OCI-LY1 (cell line): Measurements from ENCODE around the gene ATP6V0E1.

Experiments
- H2AFZ ChIP-seq: fragments of 200-600 bp; sonication (generic), shearing (Covaris generic); 2 replicates; pipeline ENCODE4 v1.6.0; 2014; ENCODE audit warnings: antibody characterized with exemption, mild to moderate bottlenecking, low read length
- H3F3A ChIP-seq: fragments of 200-600 bp; sonication (generic), shearing (Covaris generic); 2 replicates; pipeline ENCODE4 v1.6.0; 2014; ENCODE audit warnings: mild to moderate bottlenecking, antibody characterized with exemption, low read length, moderate library complexity; ENCODE audit not compliant: insufficient read depth
- H3K27ac ChIP-seq: fragments of 200-600 bp; sonication (generic); 2 replicates; pipeline ENCODE4 v1.5.1; 2014; ENCODE audit warnings: low read length, mixed run types, mild to moderate bottlenecking, low read depth; ENCODE audit not compliant: poor library complexity, severe bottlenecking
- H3K27me3 ChIP-seq: fragments of 200-600 bp; sonication (generic); 2 replicates; pipeline ENCODE4 v1.6.0; 2014; ENCODE audit warnings: antibody characterized with exemption, mild to moderate bottlenecking, low read length, moderate library complexity; ENCODE audit not compliant: insufficient read depth
- H3K36me3 ChIP-seq: fragments of 200-600 bp; sonication (generic); 2 replicates; pipeline ENCODE4 v1.6.1; 2014; ENCODE audit warnings: mild to moderate bottlenecking, antibody characterized with exemption, low read length, moderate library complexity, mixed read lengths; ENCODE audit not compliant: insufficient read depth
- H3K4me1 ChIP-seq: fragments of 200-600 bp; sonication (generic); 2 replicates; pipeline ENCODE4 v1.5.1; 2014; ENCODE audit warnings: mild to moderate bottlenecking, low read length, moderate library complexity; ENCODE audit not compliant: insufficient read depth, severe bottlenecking
- H3K4me2 ChIP-seq: fragments of 200-600 bp; sonication (generic), shearing (Covaris generic); 2 replicates; pipeline ENCODE4 v1.6.1; 2014; ENCODE audit warnings: low read length
- H3K4me3 ChIP-seq: fragments of 200-600 bp; sonication (generic); 2 replicates; pipeline ENCODE4 v1.5.1; 2014; ENCODE audit warnings: low read length, low read depth, mild to moderate bottlenecking, mixed read lengths; ENCODE audit not compliant: poor library complexity, severe bottlenecking
- H3K79me2 ChIP-seq: fragments of 200-600 bp; shearing (Covaris generic); 2 replicates; pipeline ENCODE4 v1.6.1; 2016; ENCODE audit warnings: mixed run types, low read length, mixed read lengths; ENCODE audit not compliant: insufficient read depth
- H3K9ac ChIP-seq: fragments of 200-600 bp; sonication (generic), shearing (Covaris generic); 2 replicates; pipeline ENCODE4 v1.6.1; 2014; ENCODE audit warnings: mild to moderate bottlenecking, low read length, mixed read lengths
- H3K9me2 ChIP-seq: fragments of 200-600 bp; sonication (generic), shearing (Covaris generic); 2 replicates; pipeline ENCODE4 v1.6.1; 2014; ENCODE audit warnings: low read depth, mild to moderate bottlenecking, low read length, mixed read lengths
- H3K9me3 ChIP-seq: fragments of 200-600 bp; shearing (Covaris generic); 2 replicates; pipeline ENCODE4 v1.6.1; 2014; ENCODE audit warnings: low read length, mixed read lengths
- H4K20me1 ChIP-seq: fragments of 200-600 bp; sonication (generic), shearing (Covaris generic); 2 replicates; pipeline ENCODE4 v1.6.0; 2016; ENCODE audit warnings: mild to moderate bottlenecking, low read length; ENCODE audit not compliant: insufficient read depth
- CTCF ChIP-seq: fragments of 200-600 bp; sonication (generic), shearing (Covaris generic); IDR thresholded peaks from 2 replicates; pipeline ENCODE4 v1.5.1; 2017; ENCODE audit warnings: mild to moderate bottlenecking, antibody characterized with exemption, low read length, moderate library complexity, mixed read lengths
- EZH2 ChIP-seq: fragments of 200-600 bp; sonication (generic), shearing (Covaris generic); IDR thresholded peaks from 2 replicates; pipeline ENCODE4 v1.8.0; 2017; ENCODE audit warnings: borderline replicate concordance, mixed run types, mild to moderate bottlenecking, antibody characterized with exemption, low read length, moderate library complexity, mixed read lengths

ATP6V0E1 gene

DNA sequence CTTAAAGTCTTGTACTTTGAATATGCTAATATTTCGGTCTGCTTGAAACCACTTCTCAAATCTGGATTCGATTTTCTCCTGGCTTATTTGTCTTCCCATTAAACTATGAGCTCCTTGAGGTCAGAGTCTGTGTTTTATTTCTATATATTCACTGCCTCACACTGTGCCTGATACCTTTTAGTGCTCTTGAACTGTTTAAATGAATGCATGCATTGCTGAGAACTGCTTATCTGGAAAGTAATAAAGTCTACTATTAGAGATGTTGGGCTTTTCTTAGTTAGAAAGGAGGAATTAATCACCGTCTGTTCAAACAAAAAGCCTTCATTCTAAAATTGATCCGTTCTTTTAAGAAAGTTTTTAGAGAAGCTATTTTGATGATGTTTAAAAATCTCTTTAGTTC, 78.6 kb downstream of the ATP6V0E1 start:
- H3K9ac ChIP-seq = no peak overlapping the region
- H2AFZ ChIP-seq = no peak overlapping the region
- H3K4me3 ChIP-seq = no peak overlapping the region
- H4K20me1 ChIP-seq = no peaks in the 10 kb centered on the region
- H3K79me2 ChIP-seq = peaks cover 33% of the 10 kb centered on the region
- no peaks in the 10 kb centered on the region for H3K9me2 ChIP-seq
- H3F3A ChIP-seq = no peaks in the 10 kb centered on the region
- no peaks in the 10 kb centered on the region for H3K9me3 ChIP-seq
- H3K4me1 ChIP-seq = peaks cover 19% of the 10 kb centered on the region
- no peak overlapping the region for H3K27ac ChIP-seq
- no peak for TF ChIP-seq EZH2
- no peak for TF ChIP-seq CTCF
- no peaks in the 10 kb centered on the region for H3K36me3 ChIP-seq
- no peak overlapping the region for H3K4me2 ChIP-seq
- H3K27me3 ChIP-seq = no peaks in the 10 kb centered on the region

- Histone ChIP-seq H4K20me1 (no peaks in the 10 kb centered on the region), H3K27ac (peak overlapping the region; percentile 39), H3K4me1 (peaks cover 17% of the 10 kb centered on the region), H3K9me2 (no peaks in the 10 kb centered on the region), H3K27me3 (no peaks in the 10 kb centered on the region), H3K36me3 (no peaks in the 10 kb centered on the region), H3K79me2 (peaks cover 24% of the 10 kb centered on the region), H3K9ac (no peak overlapping the region; the same call in 1 of the 2 replicates), H3K4me2 (peak overlapping the region; percentile 58), H3K4me3 (no peak overlapping the region), H3K9me3 (no peaks in the 10 kb centered on the region), H2AFZ (no peak overlapping the region), H3F3A (no peaks in the 10 kb centered on the region)
- no peak for TF ChIP-seq CTCF
- no peak for TF ChIP-seq EZH2
These were observed 81.6 kb downstream of the ATP6V0E1 start for GRCh38 chr5:173065155-173065554.

DNA sequence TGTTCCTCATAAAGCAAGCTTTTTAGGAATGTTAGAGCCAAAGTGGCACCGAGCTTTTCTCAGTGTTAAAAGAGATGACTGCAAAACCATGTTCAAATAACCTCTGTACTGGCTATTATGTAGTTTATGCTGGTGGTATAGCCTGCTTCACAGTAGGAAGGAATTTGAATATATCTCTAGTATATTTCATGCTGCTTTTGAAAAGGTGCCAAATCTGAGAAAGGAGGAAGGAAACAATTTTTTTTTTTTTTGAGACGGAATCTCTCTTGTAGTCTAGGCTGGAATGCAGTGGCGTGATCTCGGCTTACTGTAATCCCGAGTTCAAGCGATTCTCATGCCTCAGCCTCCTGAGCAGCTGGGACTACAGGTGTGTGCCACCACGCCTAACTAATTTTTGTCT, 86.1 kb downstream of the ATP6V0E1 start:
- no peak overlapping the region for H2AFZ ChIP-seq
- H3K9ac ChIP-seq = no peak overlapping the region
- no peaks in the 10 kb centered on the region for H3K36me3 ChIP-seq
- H4K20me1 ChIP-seq = no peaks in the 10 kb centered on the region
- no peak overlapping the region for H3K4me3 ChIP-seq
- peaks cover 12% of the 10 kb centered on the region for H3K79me2 ChIP-seq
- H3K27ac ChIP-seq = no peak overlapping the region
- no peak overlapping the region; the same call in 1 of the 2 replicates for H3K4me2 ChIP-seq
- no peaks in the 10 kb centered on the region for H3K9me3 ChIP-seq
- TF ChIP-seq CTCF (no peak), EZH2 (no peak)
- no peaks in the 10 kb centered on the region for H3F3A ChIP-seq
- no peaks in the 10 kb centered on the region for H3K27me3 ChIP-seq
- peaks cover 17% of the 10 kb centered on the region for H3K4me1 ChIP-seq
- no peaks in the 10 kb centered on the region for H3K9me2 ChIP-seq
